NCI-H748 (cell line): ENCODE measurements around the gene ANK3.
A peak's percentile ranks its signal among the peaks of the same experiment; 100 is the strongest.

Experiments used
- DNase-seq: peaks from one replicate; lab custom pipeline; 2025; ENCODE audit not compliant: unreplicated experiment; lab: John Stamatoyannopoulos, UW

Gene ANK3

DNA sequence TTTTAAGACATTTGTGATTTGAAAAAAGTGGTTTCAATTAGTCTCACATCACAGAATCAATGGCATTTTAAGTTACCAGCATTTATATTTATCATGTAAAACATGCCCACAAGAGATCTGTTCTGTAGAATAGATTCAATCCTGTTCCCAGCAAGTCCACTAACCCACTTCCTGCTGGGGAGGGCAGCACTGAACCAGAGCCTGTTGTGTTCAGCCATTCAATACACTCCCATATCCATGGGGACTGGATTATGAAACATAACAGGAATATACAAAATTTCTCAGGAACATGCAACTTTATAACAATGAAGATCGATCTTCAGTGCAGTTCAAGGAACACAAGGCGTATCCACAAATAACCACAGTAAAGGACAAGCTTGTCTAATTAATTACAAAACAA lies 24.4 kb upstream of the ANK3 start:
- DNase-seq, result no peak

DNA sequence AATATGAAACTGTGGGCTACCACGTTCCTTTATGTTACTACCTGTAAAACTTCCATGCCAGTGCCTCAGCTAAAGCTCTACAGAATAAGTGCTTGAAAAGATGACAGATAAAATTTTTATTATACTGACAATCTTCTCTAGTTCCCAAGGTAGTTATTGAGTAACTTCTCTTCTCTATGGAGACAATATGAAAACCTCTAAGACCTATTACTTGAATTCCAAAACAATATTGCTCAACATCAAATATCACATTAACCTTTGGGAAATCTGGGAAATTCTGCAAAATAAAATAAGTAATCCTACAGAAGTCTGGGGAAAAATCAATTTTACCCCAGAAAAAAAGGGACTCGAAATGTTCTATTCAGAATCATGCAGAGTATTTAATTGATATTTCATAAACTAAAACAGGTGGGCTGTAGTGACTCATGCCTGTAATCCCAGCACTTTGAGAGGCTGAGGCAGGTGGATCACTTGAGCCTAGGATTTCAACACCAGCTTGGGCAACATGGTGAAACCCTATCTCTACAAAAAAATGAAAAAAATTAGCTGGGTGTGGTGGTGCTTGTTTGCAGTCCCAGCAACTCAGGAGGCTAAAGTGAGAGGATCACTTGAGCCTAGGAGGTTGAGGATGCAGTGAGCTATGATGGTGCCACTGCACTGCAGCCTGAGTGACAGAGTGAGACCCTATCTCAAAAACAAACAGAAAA lies 23.8 kb upstream of the ANK3 start:
- no peak for DNase-seq

DNA sequence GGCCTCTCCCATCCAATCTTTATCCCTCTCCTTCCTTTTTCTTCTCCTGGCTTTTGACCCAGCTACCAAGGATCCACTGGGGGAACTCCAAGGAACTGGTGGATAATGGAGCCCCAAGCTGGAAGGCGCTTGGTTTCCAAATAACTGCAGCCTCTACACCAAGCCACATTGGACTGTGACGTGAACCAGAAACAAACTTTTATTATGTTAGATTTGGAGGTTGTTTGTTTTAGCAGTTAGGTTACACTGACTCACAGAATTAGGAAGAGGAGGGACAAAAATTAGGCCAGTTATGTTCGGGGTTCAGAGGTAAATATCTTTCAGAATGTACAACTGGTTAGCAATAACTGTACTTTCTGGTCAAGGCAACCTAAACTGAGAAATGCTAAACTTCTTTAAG lies 21.3 kb upstream of the ANK3 start:
- DNase-seq, result no peak

DNA sequence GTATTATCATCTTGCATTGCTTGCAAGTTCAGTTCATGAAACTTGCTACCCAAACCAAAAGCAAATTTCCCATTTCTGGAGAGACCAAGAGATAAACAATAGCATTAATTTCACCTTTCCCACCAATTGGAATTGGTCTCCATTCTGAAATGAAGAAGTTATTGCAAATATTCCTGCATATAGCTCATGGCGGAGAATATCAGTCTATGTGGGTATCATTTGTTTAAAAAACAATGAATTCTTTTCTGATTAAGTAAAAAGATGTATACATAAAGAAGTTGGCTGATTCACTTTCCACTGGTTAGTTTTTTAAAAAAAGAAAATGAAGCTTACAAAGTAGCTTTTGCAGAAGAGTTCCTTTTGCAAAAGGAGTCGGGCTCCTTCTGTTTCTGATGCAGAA lies 19.5 kb upstream of the ANK3 start:
- DNase-seq, result no peak

GRCh38 chr10:60406182-60406581 lies 16.5 kb upstream of the ANK3 start:
- DNase-seq, result no peak

DNA sequence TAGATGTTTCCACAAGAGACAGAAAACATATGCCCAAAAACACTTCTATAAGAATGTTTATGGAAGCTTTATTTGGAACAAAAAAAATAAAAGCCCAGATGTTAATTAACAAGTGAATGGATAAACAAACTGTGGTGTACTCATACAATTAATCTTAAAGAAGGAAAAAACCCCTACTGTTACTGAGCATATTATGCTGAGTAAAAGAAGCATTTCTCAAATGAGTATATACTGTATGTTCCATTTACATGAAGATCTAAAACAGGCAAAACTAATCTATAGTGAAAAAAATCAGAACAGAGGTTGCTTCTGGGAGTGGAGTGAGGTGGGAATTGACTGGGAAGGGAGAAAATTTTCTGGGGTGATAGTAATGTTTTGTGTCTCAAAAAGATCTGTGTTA lies 15.5 kb upstream of the ANK3 start:
- DNase-seq, result no peak

- no peak for DNase-seq
Observed at GRCh38 chr10:60403168-60403873, 13.6 kb upstream of the ANK3 start.

DNA sequence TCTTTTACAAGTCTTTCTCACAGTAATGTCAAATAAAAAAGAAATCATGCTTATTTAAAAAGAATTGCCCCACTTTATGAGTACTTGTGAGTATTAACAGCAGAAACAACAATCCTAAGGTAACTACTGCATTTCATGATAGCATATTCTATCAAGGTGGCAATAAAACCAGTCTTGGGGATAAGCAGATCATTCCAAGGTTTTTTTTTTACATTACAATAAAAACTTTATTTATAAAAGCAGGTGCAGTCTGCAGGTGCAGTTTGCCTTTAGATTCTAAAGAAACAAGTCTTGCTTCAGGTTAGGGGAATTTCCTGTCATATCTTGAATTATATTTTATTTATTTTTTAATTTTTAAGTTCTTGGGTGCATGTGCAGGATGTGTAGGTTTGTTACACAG lies 10.7 kb upstream of the ANK3 start:
- DNase-seq, result no peak

GRCh38 chr10:60399328-60399727 lies 9.7 kb upstream of the ANK3 start:
- no peak for DNase-seq

GRCh38 chr10:60397792-60398191 lies 8.1 kb upstream of the ANK3 start:
- DNase-seq, result no peak

DNA sequence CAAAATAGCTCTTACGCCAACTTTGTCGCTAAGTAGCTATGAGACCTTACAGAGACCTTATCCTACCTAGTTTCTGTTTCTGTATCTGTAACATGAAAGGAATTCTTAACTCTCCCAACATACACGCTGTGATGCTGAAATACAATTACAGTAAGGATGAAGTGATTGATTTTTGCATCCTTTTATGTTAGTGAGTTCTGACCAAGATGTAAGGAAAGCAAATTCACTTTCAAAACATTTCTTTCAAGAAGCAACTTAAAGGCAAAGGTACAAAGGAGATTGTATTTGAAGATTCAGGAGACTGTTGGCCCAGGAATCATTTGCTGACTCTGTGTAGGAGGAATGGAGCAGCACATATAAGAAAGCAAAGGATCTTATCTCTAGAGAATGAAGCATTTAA lies 7.1 kb upstream of the ANK3 start:
- no peak for DNase-seq

DNA sequence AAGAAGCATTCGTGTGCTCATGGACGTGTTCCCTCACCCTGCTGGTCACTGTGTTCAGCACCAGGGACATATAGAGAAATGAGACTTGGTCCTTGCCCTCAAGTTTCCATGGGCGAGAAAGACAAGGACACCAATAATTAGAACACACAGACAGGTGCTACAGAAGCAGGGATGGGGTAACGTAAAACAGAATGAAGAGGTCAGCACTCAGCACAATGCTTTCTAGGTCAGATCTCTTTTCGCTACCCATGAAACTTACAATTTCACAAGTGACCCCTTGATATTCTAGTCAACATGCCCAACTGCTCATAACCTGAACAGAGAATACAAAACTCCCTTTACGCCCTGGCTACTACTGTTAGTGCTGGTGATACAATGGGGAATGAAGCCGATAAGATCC lies 6.0 kb upstream of the ANK3 start:
- DNase-seq, result no peak

- no peak for DNase-seq
Observed at GRCh38 chr10:60394446-60394845, 4.8 kb upstream of the ANK3 start.

- no peak for DNase-seq
Observed at GRCh38 chr10:60390224-60390626, 550 bp upstream of the ANK3 start.

- no peak for DNase-seq
Observed at GRCh38 chr10:60388709-60389301, 870 bp downstream of the ANK3 start.

DNA sequence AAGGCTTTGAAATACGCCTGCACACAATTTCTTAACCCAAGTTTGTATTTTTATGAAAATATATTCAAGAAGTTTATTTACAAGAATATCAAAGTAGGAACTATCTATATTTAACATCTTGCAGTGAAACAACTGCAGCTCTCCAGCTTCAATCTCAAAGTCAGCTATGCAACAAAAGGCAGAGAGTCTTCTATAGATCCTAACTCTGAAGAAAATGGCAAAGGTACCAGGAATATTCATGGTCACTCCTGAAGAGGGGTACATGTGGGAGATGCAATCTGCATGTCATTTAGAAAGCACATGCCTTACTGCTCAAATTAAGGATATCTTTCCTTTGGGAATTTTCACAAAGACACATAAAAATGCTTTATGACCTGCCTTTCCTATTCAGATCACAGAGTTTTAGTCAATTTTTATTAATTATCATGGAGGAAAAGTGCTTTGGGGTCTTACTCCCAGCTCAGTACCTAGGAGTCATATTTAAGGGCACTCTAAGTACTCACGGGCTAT lies 1.5 kb downstream of the ANK3 start:
- no peak for DNase-seq

DNA sequence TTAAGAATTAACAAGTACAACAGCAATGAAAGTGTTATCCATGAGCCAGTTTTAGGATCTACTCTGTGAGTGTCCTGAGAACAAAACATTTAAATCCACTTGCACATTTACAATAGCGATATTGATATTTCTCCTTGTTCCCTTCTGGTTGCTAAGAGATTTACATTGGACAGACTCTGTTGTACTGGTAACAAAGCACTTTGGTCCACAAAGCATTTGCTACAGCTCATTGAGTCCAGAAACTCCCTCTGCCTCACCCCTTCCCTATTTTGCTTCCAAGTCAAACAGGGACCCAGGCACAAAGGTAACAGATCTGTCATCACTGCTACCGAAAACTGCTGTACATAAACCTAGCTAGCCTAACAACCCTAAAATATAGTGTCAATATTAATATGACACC lies 2.1 kb downstream of the ANK3 start:
- peak; percentile 83 for DNase-seq

DNA sequence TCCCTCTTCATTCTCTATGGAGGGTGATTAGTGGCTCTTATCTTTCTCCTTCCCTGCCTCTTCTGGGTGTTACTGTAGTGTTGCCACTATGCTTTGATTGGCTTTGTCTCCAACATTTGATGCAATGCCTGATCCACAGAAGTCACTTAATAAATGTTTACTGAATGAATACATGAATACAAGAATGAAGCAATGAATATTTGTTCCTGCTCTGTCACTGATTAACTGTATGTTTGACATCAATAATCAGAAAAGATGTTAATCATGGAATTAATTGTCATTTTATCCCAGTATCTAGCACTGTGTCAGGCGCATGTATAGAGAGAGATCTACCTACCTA lies 4.3 kb downstream of the ANK3 start:
- DNase-seq, result no peak

DNA sequence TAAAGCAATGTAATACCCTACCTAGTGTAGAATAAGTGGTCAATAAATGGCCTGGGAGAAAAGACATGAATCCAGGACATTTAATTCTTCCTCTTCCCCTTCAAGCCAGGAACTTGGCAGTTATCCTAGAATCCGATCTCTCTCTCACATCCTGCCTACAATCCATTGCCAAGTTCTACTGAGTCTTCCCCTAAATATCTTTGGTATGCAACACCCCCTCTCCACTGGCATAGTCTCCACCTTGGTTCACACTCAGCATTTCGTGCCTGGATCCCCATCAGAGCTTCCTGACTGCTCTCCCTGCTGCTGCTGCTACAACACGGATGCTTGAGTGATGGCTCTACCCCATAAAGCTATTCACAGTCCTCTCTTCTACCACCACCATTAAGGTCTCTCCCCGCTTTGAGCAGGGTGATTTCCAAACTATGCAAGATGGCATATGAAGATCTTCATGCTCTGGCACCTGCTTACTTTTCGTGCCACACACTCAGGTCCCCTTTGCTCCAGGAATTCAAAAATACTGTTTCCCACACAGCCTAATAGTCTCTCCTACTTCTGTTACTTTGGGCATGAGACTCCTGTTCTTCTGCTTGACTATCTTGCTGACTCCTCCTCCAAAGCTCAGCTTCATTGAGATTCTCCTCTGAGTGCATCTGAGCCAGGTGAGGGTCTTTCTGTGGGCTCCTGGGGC lies 4.8 kb downstream of the ANK3 start:
- DNase-seq, result no peak

DNA sequence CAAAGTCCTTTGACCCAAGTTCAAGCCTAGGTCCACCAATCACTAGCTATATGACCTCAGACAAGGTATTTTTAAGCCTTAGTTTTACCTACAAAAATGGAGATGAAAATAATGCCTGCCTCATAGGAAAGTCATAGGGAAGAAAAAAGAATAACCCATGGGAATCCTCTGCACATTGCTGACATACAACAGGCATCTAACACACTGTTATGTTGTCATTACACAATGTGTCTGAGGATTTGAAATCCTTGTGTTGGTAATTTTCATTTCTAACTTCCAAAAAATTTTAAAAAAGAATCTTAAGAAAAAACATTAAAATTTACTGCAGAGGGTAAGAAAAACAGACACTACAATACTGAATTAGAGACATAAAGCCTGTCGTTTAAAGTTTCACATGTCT lies 5.7 kb downstream of the ANK3 start:
- DNase-seq, result no peak

DNA sequence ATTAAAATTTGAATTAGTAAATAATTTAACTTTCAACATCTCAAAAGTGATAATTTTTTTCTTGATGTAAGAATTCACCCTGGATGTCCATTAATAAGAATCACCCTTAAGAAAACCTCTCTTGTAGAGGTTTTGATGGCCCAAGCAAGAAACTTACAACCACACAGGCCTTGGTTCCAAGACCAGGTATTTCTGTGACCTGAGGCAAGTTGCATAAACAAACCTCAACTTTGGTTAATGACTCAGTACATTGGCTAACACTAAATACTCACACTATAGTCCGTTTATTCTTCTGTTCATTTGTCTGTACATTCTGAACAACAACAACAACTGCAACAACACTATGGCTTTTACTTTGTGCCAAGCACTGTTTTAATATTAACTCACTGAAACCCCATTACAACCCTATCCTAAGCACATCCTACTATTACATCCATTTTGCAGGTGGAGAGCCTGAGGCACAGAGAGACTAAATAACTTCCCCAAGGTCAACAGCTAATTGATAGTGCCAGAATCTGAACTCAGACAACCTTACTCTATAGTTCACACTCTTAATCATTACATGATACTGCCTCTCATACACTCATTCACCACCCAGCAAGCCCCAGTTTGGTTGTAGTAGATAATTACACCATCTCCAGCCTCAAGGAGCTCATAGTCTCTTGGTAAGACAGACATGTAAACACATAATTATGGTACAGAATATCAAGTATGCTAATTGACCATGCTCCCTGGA lies 6.6 kb downstream of the ANK3 start:
- no peak for DNase-seq
